Stimulated activated CD8-positive, alpha-beta memory T cell treated with anti-CD3 and anti-CD28 coated beads, Interleukin-7, amount 100 ng/mL, for 48 hours (primary cell): ENCODE results near the gene RHD.
"Not testable (repeated sequence)": the region's sequence is repeated elsewhere in the genome, so short reads cannot be mapped to it uniquely, and the experiment has no call there.

Experiments used
- DNase-seq, 2 donors: peaks; one replicate each; pipeline ENCODE4 v3.0.0-alpha.2; 2020; ENCODE audit warnings: low read depth in 1 of 2; ENCODE audit errors: extremely low read depth in 1 of 2

Gene RHD

GRCh38 chr1:25302330-25302729 is 30.0 kb downstream of the RHD start:
- DNase-seq, result not testable (repeated sequence)

- DNase-seq, result not testable (repeated sequence)
These were observed 32.6 kb downstream of the RHD start for GRCh38 chr1:25304936-25305335.

- DNase-seq, result not testable (repeated sequence)
These were observed 35.9 kb downstream of the RHD start for GRCh38 chr1:25308168-25308567.

- DNase-seq, result not testable (repeated sequence)
These were observed 36.8 kb downstream of the RHD start for GRCh38 chr1:25309085-25309484.

- not testable (repeated sequence) for DNase-seq
These were observed 37.2 kb downstream of the RHD start for GRCh38 chr1:25309486-25309885.

GRCh38 chr1:25312806-25313470 is 40.6 kb downstream of the RHD start:
- DNase-seq, result not testable (repeated sequence)

GRCh38 chr1:25320314-25320938 is 48.1 kb downstream of the RHD start:
- DNase-seq, result not testable (repeated sequence)

- DNase-seq, result not testable (repeated sequence)
These were observed 49.8 kb downstream of the RHD start for GRCh38 chr1:25322127-25322526.

- DNase-seq, result not testable (repeated sequence)
These were observed 52.1 kb downstream of the RHD start for GRCh38 chr1:25324407-25324806.

- not testable (repeated sequence) for DNase-seq
These were observed 55.8 kb downstream of the RHD start for GRCh38 chr1:25327864-25328790.

GRCh38 chr1:25328791-25329185 is 56.5 kb downstream of the RHD start:
- DNase-seq, result not testable (repeated sequence)

GRCh38 chr1:25329336-25329735 is 57.0 kb downstream of the RHD start:
- not testable (repeated sequence) for DNase-seq

- DNase-seq, result not testable (repeated sequence)
These were observed 57.6 kb downstream of the RHD start for GRCh38 chr1:25329950-25330349.

- DNase-seq, result not testable (repeated sequence)
These were observed 64.6 kb downstream of the RHD start for GRCh38 chr1:25336922-25337354.

- peak in 1 of 2 donors; percentile 3 for DNase-seq
These were observed 65.3 kb downstream of the RHD start for GRCh38 chr1:25337483-25338187.

GRCh38 chr1:25338188-25338981 is 66.1 kb downstream of the RHD start, which contains the start of gene TMEM50A:
Gene TMEM50A, plus strand, starts transcription at chr1:25338334. Its CDS starts 2,153 bp downstream, at chr1:25340487.
- peak; percentile 80 to 85 for DNase-seq

- no peak for DNase-seq
These were observed 66.7 kb downstream of the RHD start for GRCh38 chr1:25338986-25339385.

- no peak for DNase-seq
These were observed 69.4 kb downstream of the RHD start for GRCh38 chr1:25341746-25342145.

GRCh38 chr1:25342846-25343245 is 70.5 kb downstream of the RHD start:
- no peak for DNase-seq

- DNase-seq, result no peak
These were observed 71.6 kb downstream of the RHD start for GRCh38 chr1:25343872-25344271.
